GM19238 (cell line): Measurements from ENCODE around the gene ROMO1.
"Not testable (repeated sequence)": the region's sequence is repeated elsewhere in the genome, so short reads cannot be mapped to it uniquely, and the experiment has no call there.

Source experiments
- DNase-seq: peaks from one replicate; pipeline ENCODE4 v3.0.0; 2011; ENCODE audit warnings: low spot score; ENCODE audit not compliant: insufficient read length

Gene ROMO1

DNA sequence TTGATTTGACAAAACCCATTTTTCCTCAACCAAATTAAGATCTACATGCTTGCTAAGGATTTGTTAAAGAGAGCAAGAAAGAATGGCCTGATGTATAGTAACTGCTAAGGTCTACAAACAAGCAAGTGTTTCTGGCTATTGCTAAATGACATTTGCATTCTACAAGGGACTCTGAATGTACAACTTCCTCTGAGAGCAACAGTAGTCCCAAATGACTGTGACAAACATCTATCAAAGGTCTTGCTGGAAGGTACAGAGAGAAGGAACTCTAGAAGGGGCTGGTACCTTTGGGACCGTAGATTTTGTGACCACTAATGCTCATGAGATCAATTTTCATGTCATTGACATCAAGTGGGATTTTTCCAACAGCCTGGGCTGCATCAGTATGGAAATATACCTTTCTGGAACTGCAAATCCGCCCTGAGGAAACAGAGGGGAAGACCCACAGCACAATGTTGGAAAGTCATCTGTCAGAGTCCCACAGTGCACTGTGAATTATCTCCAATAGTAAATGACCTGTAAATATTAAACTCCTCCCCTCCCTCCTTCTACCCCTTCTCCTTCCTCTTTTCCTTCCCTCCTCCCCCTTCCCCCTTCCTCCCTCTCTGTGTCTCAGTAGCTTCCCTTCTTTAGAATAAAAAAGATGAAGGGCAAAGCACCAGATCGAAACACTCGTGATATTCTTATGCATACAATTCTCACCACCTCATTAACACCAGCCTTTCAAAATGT lies 18.6 kb upstream of the ROMO1 start:
- DNase-seq: no peak

DNA sequence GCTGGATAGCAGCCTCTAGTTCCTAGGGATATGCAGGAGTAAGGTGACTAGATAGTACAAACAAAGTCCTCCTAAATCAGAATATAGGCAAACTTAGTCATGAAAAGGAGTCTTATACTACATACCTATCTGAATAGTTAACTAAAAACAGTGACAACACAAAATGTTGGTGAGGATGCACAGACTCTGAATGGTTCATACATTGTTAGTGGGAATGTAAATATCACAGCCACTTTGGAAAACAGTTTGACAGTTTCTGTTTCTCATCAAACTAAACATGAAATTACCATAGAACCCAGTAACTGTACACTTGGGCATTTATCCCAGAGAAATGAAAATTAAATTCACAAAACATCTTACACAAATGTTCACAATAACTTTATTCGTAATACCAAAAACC lies 17.2 kb upstream of the ROMO1 start:
- DNase-seq: no peak

GRCh38 chr20:35685368-35685767 lies 13.8 kb upstream of the ROMO1 start:
- not testable (repeated sequence) for DNase-seq

DNA sequence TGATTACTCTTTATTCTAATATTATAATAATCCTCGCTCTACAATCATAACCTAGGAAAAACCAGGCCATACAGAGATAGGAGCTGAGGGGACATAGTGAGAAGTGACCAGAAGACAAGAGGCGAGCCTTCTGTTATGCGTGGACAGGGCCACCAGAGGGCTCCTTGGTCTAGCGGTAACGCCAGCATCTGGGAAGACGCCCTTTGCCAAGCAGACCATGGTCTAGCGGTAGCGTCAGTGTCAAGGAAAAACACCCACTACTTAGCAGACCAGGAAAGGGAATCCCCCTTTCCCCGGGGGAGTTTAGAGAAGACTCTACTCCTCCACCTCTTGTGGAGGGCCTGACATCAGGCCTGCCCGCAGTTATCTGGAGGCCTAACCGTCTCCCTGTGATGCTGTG lies 12.3 kb upstream of the ROMO1 start:
- not testable (repeated sequence) for DNase-seq

- no peak for DNase-seq
Observed at GRCh38 chr20:35690265-35690664, 8.9 kb upstream of the ROMO1 start.

DNA sequence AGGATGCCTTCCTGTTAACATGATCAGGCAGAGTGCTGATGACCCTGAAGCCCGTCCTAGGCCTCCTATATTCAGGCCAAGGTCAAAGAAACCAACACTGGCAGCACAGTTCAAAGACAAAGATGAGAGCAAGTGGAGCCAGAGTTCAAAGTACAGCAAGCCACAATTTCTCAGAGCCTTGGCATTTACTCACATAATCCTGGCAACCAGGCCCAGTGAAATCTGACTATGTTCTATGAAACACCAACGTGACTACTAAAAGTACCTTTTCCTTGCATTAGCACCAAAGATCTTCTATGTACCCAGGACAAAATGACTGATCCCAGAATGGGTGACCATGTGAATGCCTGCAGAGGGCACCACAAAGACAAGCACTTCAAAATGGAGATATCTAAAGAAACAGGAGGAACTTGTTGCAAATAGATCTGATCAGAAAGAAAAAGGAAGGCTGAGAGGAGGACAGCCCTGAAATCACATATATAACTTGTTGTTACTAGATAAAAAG lies 3.9 kb upstream of the ROMO1 start:
- no peak for DNase-seq

- no peak for DNase-seq
Observed at GRCh38 chr20:35695978-35696377, 3.2 kb upstream of the ROMO1 start.

DNA sequence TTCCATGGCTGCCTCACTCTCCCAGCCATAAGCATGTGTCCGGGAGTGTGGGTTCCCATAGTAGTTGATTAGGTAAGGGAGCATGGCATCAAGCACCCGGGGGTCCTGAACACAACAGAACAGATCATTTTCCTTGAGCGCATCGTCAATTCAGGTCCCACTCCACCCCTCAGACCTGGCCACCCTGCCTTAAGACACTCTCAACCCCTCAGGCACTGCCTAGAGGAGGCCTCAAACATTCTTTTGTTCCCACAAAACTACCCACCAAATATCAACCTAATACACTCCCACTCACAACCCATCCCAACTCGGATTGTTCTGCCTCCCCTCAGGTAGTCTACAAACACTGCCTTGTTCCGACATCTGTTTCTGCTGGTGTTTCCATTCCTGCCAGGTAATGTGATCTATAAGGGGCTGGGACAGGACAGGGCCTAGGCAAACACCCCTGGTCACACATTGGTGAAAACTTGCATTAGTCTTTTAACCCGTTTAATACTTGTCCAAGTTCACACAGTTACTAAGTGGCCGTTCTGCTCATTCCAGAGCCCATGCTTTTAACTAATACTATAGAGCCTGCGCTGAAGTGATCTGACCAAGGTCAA lies 1.4 kb upstream of the ROMO1 start:
- DNase-seq: no peak

GRCh38 chr20:35698298-35699126 lies 693 bp upstream of the ROMO1 start:
- peak; percentile 27 for DNase-seq

GRCh38 chr20:35699957-35700624 lies 886 bp downstream of the ROMO1 start:
- no peak for DNase-seq

DNA sequence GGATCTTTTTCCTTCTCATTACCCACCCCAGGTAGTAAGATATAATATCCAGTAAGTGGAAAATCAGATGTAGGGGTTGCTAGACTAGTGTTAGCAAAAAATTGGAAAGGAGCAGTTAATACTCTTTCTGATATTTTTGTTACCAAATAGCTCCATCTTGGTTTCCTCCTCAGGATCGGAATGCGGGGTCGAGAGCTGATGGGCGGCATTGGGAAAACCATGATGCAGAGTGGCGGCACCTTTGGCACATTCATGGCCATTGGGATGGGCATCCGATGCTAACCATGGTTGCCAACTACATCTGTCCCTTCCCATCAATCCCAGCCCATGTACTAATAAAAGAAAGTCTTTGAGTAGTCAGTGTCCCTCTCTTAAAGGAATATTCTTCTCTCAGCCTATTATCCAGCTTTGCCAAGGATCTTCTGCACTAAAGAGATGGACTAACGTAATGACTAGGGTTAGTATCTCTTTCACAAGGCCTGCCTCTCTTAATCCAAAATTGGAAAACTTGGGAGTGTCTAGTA lies 1.5 kb downstream of the ROMO1 start:
- DNase-seq: no peak

- no peak for DNase-seq
Observed at GRCh38 chr20:35702051-35702823, 3.0 kb downstream of the ROMO1 start.

DNA sequence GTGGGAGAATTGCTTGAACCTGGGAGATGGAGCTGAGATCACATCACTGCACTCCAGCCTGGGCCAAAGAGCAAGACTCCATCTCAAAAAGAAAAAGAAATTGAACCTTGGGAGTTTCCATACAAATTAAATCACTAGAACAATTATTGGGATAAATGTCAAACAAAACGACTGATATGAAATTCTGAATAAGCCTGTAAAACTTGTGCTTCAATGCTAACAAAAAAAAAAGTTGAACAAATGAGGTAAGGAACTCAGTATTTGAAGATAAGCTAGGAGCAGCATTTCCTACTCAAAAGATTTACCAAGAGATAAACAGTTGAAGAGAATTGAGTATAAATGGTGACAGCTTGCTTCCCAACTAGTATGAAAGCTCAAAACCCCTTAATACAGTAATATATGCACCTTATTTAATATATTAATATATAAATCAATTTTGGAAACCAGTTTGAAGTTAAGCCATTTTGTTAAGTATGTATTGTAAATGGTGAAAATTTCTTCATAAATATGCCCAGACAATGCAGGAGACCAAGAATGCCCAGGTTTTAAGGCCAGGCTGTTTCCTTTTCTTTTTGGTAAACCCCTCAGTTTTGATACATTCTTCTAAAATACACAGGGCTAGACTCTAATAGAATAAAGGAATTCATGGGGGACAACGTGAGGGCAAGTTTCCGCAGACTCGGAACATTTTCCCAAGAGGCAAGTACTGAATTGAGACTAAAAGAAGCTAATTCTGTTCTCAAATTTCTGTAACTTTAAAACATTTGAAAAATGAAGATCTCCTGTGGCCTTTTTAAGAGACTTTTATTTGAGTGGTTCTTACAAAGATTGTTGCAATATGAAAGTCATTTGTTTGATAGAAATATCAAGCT lies 3.9 kb downstream of the ROMO1 start:
- DNase-seq: no peak

DNA sequence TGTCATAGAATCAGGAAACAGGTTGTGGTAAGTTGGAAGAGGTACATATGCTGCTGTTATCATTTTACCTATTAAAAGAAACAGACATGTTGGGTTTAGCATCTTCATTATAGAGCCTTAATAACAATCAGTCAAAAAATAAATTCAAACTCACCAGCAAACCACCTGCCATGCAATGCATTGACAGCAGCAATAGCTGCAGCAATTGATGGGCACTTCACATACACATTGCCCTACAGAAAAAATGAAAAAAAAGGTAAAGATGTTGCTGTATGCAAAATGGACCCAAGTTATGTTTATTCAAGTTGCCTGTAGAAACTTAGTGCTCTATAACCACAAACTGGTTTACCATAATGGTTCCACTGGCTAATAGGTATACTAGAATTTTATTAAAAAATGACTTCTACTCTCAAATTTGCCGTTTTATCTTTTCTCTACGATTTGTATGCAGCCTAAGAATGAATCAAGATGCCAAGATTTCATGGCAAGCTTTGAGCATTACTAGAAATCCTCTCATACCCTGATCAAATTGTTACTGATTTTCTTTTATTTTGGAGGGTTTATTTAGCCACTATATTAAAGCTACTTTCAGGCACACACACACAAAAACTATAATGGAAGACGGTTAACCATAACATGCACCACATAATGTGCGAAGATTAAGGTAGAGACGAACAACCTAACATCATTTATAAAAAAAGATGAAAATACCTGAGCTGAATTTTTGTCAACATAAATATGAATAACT lies 5.5 kb downstream of the ROMO1 start:
- no peak for DNase-seq

DNA sequence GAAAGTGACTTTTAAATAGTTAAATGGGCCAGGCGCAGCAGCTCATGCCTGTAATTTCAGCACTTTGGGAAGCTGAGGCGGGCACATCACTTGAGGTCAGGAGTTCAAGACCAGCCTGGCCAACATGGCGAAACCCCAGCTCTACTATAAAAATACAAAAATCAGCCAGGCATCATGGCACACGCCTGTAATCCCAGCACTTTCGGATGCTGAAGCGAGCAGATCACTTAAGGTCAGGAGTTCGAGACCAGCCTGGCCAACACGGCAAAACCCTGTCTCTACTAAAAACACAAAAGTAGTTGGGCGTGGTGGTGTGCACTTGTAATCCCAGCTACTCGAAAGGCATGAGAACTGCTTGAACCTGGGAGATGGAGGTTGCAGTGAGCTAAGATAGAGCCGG lies 6.7 kb downstream of the ROMO1 start:
- DNase-seq: not testable (repeated sequence)

- DNase-seq: not testable (repeated sequence)
Observed at GRCh38 chr20:35706591-35707529, 7.7 kb downstream of the ROMO1 start.

DNA sequence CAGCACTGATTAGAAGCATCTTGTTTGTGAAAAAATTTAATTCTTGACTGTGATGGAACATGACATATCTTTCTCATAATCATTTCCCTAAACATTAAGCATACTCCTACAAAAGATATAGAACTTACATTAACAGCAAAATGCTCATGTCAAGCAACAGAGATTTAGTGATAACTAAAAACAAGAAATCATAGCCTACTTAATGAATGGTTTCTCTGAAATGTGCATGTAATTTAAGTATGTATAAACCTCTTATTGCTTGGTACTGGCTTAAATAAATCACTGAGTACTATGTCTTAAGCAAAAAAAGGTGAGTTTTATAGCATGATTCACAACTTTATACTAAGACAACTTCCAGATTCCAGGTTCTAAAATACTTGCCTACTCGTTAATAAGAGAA lies 9.3 kb downstream of the ROMO1 start:
- DNase-seq: no peak

- no peak for DNase-seq
Observed at GRCh38 chr20:35709259-35709658, 10.1 kb downstream of the ROMO1 start.
